GM12878 (cell line): ENCODE results near the gene NKX6-1. TPM values are rescaled to one million over a fixed set of nuclear protein-coding genes. Genes with fewer than 3 reads are reported as not detected.

Experiments used
- ATAC-seq: fragments of 200-7000 bp; cut with Tn5 transposase; 3 replicates; pipeline ENCODE4 v1.9.1; 2020; ENCODE audit warnings: mild to moderate bottlenecking, moderate library complexity
- BruUV-seq: library from RNA; stranded (reverse); fragments of 400-500 nt; replicated peaks from 2 replicates; lab custom pipeline; 2021; lab: Mats Ljungman, UMichigan
- CTCF ChIA-PET: fragments of 300-600 bp; sonication (Branson Sonifier 250); formaldehyde crosslinking; extraction: SDS; loops from one replicate; lab custom pipeline; 2021; ENCODE audit warnings: inconsistent platforms; lab: Yijun Ruan, JAX
- POLR2A ChIA-PET: fragments of 350-600 bp; formaldehyde crosslinking; extraction: SDS; loops from one replicate; lab custom pipeline; 2021; ENCODE audit warnings: inconsistent platforms; lab: Charles Lee
- RAD21 ChIA-PET: fragments of 300-600 bp; sonication (Branson Sonifier 250); formaldehyde crosslinking; loops from one replicate; lab custom pipeline; 2023; ENCODE audit warnings: antibody characterized with exemption; ENCODE audit not compliant: unreplicated experiment; lab: Charles Lee
- SMC1A ChIA-PET: fragments of 300-600 bp; sonication (Branson Sonifier 250); formaldehyde crosslinking; loops from one replicate; lab custom pipeline; 2023; ENCODE audit not compliant: unreplicated experiment, uncharacterized antibody; lab: Charles Lee
- DNase-seq: peaks from one replicate; pipeline ENCODE4 v3.0.0-alpha.2; 2011; ENCODE audit warnings: low read depth, low spot score
- FAIRE-seq: peaks from 3 replicates; lab custom pipeline; 2011; peaks lifted over from hg19 to GRCh38; lab: Jason Lieb, UNC
- H2AFZ ChIP-seq: 2 replicates; pipeline ENCODE4 v1.6.0; 2011; ENCODE audit warnings: low read depth, low read length, control low read depth; ENCODE audit not compliant: control insufficient read depth
- H3K27ac ChIP-seq: 2 replicates; pipeline ENCODE4 v1.5.1; 2011; ENCODE audit warnings: control low read depth; ENCODE audit not compliant: control insufficient read depth, insufficient read depth
- H3K27me3 ChIP-seq, 2 experiments: replicated peaks in 1 of 2; 2 replicates each; pipeline versions ENCODE4 v1.6.0 to v1.6.1; 2011; ENCODE audit warnings: low read length in 1 of 2; ENCODE audit not compliant: control insufficient read depth in 2 of 2, insufficient read depth in 2 of 2
- H3K36me3 ChIP-seq, 2 experiments: 2 replicates each; pipeline ENCODE4 v1.5.1; 2011; ENCODE audit warnings: low read length in 1 of 2; ENCODE audit not compliant: control insufficient read depth in 2 of 2, insufficient read depth in 2 of 2
- H3K4me1 ChIP-seq: 2 replicates; pipeline ENCODE4 v1.6.1; 2011; ENCODE audit warnings: mild to moderate bottlenecking, low read length, moderate library complexity, mixed read lengths; ENCODE audit not compliant: control insufficient read depth, insufficient read depth
- H3K4me2 ChIP-seq: 2 replicates; pipeline ENCODE4 v1.6.0; 2011; ENCODE audit warnings: control low read depth; ENCODE audit not compliant: control insufficient read depth, insufficient read depth
- H3K4me3 ChIP-seq: fragments of 200-600 bp; sonication (generic); 2 replicates; pipeline ENCODE4 v1.5.1; 2016
- H3K79me2 ChIP-seq: 2 replicates; pipeline ENCODE4 v1.6.0; 2011; ENCODE audit warnings: low read length; ENCODE audit not compliant: control insufficient read depth, insufficient read depth
- H3K9ac ChIP-seq: 2 replicates; pipeline ENCODE4 v1.8.0; 2011; ENCODE audit warnings: low read length, control low read depth, mixed read lengths; ENCODE audit not compliant: control insufficient read depth, insufficient read depth
- H3K9me3 ChIP-seq: replicated peaks from 3 replicates; pipeline ENCODE4 v1.5.1; 2011; ENCODE audit warnings: mild to moderate bottlenecking, low read length; ENCODE audit not compliant: control insufficient read depth, insufficient read depth
- H4K20me1 ChIP-seq: 2 replicates; pipeline ENCODE4 v1.6.0; 2011; ENCODE audit not compliant: control insufficient read depth, insufficient read depth
- HDGF ChIP-seq: fragments of 450-650 bp; IDR thresholded peaks from 2 replicates; pipeline ENCODE4 v1.6.1; 2016; ENCODE audit warnings: antibody characterized with exemption
- NR2C2 ChIP-seq: IDR thresholded peaks from 2 replicates; pipeline ENCODE4 v1.6.1; 2011; ENCODE audit warnings: borderline replicate concordance, low read depth; ENCODE audit not compliant: control insufficient read depth, insufficient read length
- SMC3 ChIP-seq: IDR thresholded peaks from 2 replicates; pipeline ENCODE4 v1.6.1; 2011; ENCODE audit warnings: low read length, improper control_type of control experiment, borderline replicate concordance
- SREBF2 ChIP-seq: IDR thresholded peaks from 2 replicates; pipeline ENCODE4 v1.6.1; 2012; ENCODE audit warnings: mild to moderate bottlenecking, low read length
- ZBED1 ChIP-seq: IDR thresholded peaks from 2 replicates; pipeline ENCODE4 v1.6.1; 2016; ENCODE audit warnings: borderline replicate concordance
- WGBS: methylation state at CpG from one replicate; pipeline ENCODE4 v1.1.6; 2016; ENCODE audit warnings: low lambda C conversion rate; ENCODE audit not compliant: insufficient replicate concordance, insufficient coverage; ENCODE audit errors: missing lambda C conversion rate; 5-methylcytosine and 5-hydroxymethylcytosine counted together
- in situ Hi-C: fragments of 300-500 bp; cut with MboI; formaldehyde crosslinking; loops from 9 replicates; pipeline ENCODE4 v1.14.3; 2018; ENCODE audit warnings: mixed read lengths
- intact Hi-C: fragments of 100-400 bp; cut with micrococcal nuclease; formaldehyde crosslinking; loops from one replicate; pipeline ENCODE4 v1.14.2; 2022; ENCODE audit not compliant: unreplicated experiment
- polyA plus RNA-seq, 11 experiments: library from polyadenylated mRNA; depleted of rRNA in 4 of 11; unstranded in 6 of 11; stranded (reverse) in 5 of 11; fragments of >200 nt; fragmentation: Nextera tagmentation in 4 of 11; fragmentation: Illumina TruSeq in 1 of 11; extraction: Ambion mirVana in 4 of 11; extraction: Trizol in 1 of 11; gene quantifications; 1 replicate in 1 of 11; 2 replicates in 10 of 11; pipeline versions ENCODE4 v1.2.1 to v1.2.3, GENCODE V29; 2011 to 2016; ENCODE audit warnings: inconsistent platforms in 2 of 11, missing spikeins in 2 of 11, low read depth in 1 of 11
- total RNA-seq, 4 experiments: library from RNA; depleted of rRNA in 3 of 4; stranded (reverse); fragments of >200 nt in 3 of 4; fragmentation: Illumina TruSeq in 1 of 4; extraction: Trizol in 1 of 4; gene quantifications; 2 replicates each; pipeline versions ENCODE4 v1.2.1 to v1.2.3, GENCODE V29; 2013 to 2021
- TF ChIP-seq, protein P1 (sequence below): IDR thresholded peaks from 2 replicates; pipeline ENCODE4 v1.6.1; 2011; ENCODE audit warnings: mild to moderate bottlenecking, low read depth, low read length, moderate library complexity; ENCODE audit not compliant: insufficient replicate concordance
- TF ChIP-seq, protein P2 (sequence below): fragments of 450-650 bp; formaldehyde crosslinking; IDR thresholded peaks from 2 replicates; pipeline ENCODE4 v1.5.0; 2022; ENCODE audit warnings: mild to moderate bottlenecking, missing genetic modification characterization
- TF ChIP-seq, protein P3 (sequence below): IDR thresholded peaks from 2 replicates; pipeline ENCODE4 v1.6.1; 2012; ENCODE audit warnings: low read depth, low read length, improper control_type of control experiment

NKX6-1 gene
- total and polyA plus RNA-seq, 10 of the 15 experiments (the other 5 are each of a cell fraction or from before 2014, with no cell fraction given) = not detected

DNA sequence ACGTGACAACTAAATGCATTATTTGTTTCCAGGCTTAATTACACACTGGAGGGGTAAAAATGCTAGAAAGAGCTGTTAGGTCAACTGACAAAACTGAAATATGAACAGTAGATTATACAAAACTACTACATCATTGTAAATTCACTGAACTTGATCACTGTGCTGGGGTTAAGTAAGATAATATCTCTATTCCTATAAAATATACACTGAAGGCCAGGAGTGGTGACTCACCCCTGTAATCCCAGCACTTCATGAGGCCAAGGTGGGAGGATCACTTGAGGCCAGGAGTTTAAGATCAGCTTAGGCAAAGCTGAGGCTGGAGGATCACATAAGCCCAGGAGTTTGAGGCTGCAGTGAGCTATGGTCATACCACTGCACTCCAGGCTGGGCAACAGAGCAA lies 31.8 kb upstream of the NKX6-1 start:
- ATAC-seq = no peak
- no peaks in the 10 kb centered on the region for H3K9me3 ChIP-seq
- no peaks in the 10 kb centered on the region for H3K4me1 ChIP-seq
- H3K27ac ChIP-seq = no peak overlapping the region
- intact Hi-C loops (no loop called here), in situ Hi-C loops (loop anchor here (10.0 kb wide), 1 partner anchor 56 kb away; no protein-coding TSS in a partner anchor)
- TF ChIP-seq, protein P1, sequence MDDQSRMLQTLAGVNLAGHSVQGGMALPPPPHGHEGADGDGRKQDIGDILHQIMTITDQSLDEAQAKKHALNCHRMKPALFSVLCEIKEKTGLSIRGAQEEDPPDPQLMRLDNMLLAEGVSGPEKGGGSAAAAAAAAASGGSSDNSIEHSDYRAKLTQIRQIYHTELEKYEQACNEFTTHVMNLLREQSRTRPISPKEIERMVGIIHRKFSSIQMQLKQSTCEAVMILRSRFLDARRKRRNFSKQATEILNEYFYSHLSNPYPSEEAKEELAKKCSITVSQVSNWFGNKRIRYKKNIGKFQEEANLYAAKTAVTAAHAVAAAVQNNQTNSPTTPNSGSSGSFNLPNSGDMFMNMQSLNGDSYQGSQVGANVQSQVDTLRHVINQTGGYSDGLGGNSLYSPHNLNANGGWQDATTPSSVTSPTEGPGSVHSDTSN = no peak
- no peak for TF ChIP-seq NR2C2
- BruUV-seq = no TSS peak
- DNase-seq = no peak
- WGBS = 0% methylated on average over 1 of the region's 1 CpG
- CTCF ChIA-PET = interaction anchor here (0.6 to 4.3 kb wide), 5 partner anchors 9 to 1197 kb away, joined by 3 to 14 read pairs (median 3); no protein-coding TSS in a partner anchor
- FAIRE-seq = no peak
- no peaks in the 10 kb centered on the region for H4K20me1 ChIP-seq
- SMC1A ChIA-PET = no interaction called here
- POLR2A ChIA-PET = interaction anchor here (0.6 kb wide), 1 partner anchor 947 kb away, joined by 3 read pairs; no protein-coding TSS in a partner anchor
- no peaks in the 10 kb centered on the region for H3K27me3 ChIP-seq
- H3K4me3 ChIP-seq = no peak overlapping the region
- no peaks in the 10 kb centered on the region for H3K36me3 ChIP-seq
- H3K79me2 ChIP-seq = no peaks in the 10 kb centered on the region
- H2AFZ ChIP-seq = no peak overlapping the region
- H3K4me2 ChIP-seq = no peak overlapping the region
- no peak overlapping the region for H3K9ac ChIP-seq
- RAD21 ChIA-PET = no interaction called here

DNA sequence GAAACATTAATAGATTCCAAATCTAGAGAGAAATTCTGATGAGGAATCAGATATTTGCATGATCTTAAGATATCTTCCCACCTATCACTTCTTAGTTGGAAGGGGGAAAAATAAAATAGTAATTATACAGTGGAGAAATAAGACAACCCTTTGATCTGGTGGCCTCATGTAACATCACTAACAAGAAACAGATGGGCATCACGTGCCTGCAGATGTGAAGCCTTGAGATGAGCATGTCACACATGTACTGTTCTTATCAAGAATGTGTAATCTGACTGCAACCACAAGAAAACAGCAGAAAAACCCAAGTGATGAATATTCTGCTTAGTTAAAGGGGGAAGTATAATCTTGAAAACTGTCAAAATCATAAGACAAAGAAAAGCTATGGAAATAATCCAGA lies 31.4 kb upstream of the NKX6-1 start:
- no peaks in the 10 kb centered on the region for H3K27me3 ChIP-seq
- ChIA-PET CTCF (interaction anchor here (0.6 to 4.3 kb wide), 6 partner anchors 9 to 1198 kb away, joined by 3 to 14 read pairs (median 3); no protein-coding TSS in a partner anchor), SMC1A (interaction anchor here (1.0 kb wide), 1 partner anchor 883 kb away, joined by 3 read pairs; no protein-coding TSS in a partner anchor), POLR2A (interaction anchor here (0.6 kb wide), 1 partner anchor 947 kb away, joined by 3 read pairs; no protein-coding TSS in a partner anchor), RAD21 (no interaction called here)
- H3K9ac ChIP-seq = no peak overlapping the region
- H3K4me1 ChIP-seq = no peaks in the 10 kb centered on the region
- H3K4me3 ChIP-seq = no peak overlapping the region
- no peak overlapping the region for H2AFZ ChIP-seq
- no TSS peak for BruUV-seq
- no peaks in the 10 kb centered on the region for H4K20me1 ChIP-seq
- ATAC-seq (no peak), DNase-seq (no peak), FAIRE-seq (no peak)
- in situ Hi-C loops = loop anchor here (10.0 kb wide), 1 partner anchor 56 kb away; no protein-coding TSS in a partner anchor
- H3K79me2 ChIP-seq = no peaks in the 10 kb centered on the region
- H3K9me3 ChIP-seq = no peaks in the 10 kb centered on the region
- intact Hi-C loops = no loop called here
- H3K36me3 ChIP-seq = no peaks in the 10 kb centered on the region
- 0% methylated on average over 1 of the region's 1 CpG for WGBS
- H3K27ac ChIP-seq = no peak overlapping the region
- H3K4me2 ChIP-seq = no peak overlapping the region
- no peak for TF ChIP-seq ZBED1
- TF ChIP-seq SMC3 = no peak
- TF ChIP-seq SREBF2 = no peak
- TF ChIP-seq, protein P2, sequence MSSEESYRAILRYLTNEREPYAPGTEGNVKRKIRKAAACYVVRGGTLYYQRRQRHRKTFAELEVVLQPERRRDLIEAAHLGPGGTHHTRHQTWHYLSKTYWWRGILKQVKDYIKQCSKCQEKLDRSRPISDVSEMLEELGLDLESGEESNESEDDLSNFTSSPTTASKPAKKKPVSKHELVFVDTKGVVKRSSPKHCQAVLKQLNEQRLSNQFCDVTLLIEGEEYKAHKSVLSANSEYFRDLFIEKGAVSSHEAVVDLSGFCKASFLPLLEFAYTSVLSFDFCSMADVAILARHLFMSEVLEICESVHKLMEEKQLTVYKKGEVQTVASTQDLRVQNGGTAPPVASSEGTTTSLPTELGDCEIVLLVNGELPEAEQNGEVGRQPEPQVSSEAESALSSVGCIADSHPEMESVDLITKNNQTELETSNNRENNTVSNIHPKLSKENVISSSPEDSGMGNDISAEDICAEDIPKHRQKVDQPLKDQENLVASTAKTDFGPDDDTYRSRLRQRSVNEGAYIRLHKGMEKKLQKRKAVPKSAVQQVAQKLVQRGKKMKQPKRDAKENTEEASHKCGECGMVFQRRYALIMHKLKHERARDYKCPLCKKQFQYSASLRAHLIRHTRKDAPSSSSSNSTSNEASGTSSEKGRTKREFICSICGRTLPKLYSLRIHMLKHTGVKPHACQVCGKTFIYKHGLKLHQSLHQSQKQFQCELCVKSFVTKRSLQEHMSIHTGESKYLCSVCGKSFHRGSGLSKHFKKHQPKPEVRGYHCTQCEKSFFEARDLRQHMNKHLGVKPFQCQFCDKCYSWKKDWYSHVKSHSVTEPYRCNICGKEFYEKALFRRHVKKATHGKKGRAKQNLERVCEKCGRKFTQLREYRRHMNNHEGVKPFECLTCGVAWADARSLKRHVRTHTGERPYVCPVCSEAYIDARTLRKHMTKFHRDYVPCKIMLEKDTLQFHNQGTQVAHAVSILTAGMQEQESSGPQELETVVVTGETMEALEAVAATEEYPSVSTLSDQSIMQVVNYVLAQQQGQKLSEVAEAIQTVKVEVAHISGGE (CRISPR knock-in tag) = no peak
- TF ChIP-seq, protein P3, sequence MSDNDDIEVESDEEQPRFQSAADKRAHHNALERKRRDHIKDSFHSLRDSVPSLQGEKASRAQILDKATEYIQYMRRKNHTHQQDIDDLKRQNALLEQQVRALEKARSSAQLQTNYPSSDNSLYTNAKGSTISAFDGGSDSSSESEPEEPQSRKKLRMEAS = no peak
- TF ChIP-seq HDGF = no peak
